ENCODE measurements around the gene TCF12. TPM values are rescaled to one million over a fixed set of nuclear protein-coding genes. Genes with fewer than 3 reads are reported as not detected.
"Not testable (repeated sequence)": the region's sequence is repeated elsewhere in the genome, so short reads cannot be mapped to it uniquely, and the experiment has no call there.

The TCF12 gene
- total RNA-seq, 2 donors from 2014 or later: 71.5 to 77.0 TPM

GRCh38 chr15:56942118-56942517 is 23.7 kb downstream of the TCF12 start:
- no peak for ATAC-seq
- no peak overlapping the region for H3K4me3 Mint-ChIP-seq
- no peak for DNase-seq
- no peaks in the 10 kb centered on the region for H3K9me3 ChIP-seq (ENCODE audit: control insufficient read depth, low read length, poor library complexity, severe bottlenecking)
- H3K36me3 Mint-ChIP-seq (ENCODE audit: low read depth): peaks cover 8% of the 10 kb centered on the region
- peak overlapping the region; percentile 32 for H3K27ac Mint-ChIP-seq
- H3K27me3 Mint-ChIP-seq: no peaks in the 10 kb centered on the region
- peaks cover 21% of the 10 kb centered on the region for H3K4me1 Mint-ChIP-seq

- H3K27me3 Mint-ChIP-seq: no peaks in the 10 kb centered on the region
- H3K4me3 Mint-ChIP-seq: no peak overlapping the region
- ATAC-seq (no peak), DNase-seq (no peak)
- H3K9me3 ChIP-seq (ENCODE audit: control insufficient read depth, low read length, poor library complexity, severe bottlenecking): no peaks in the 10 kb centered on the region
- H3K36me3 Mint-ChIP-seq (ENCODE audit: low read depth): peaks cover 8% of the 10 kb centered on the region
- peaks cover 24% of the 10 kb centered on the region for H3K4me1 Mint-ChIP-seq
- H3K27ac Mint-ChIP-seq: no peak overlapping the region
These were observed 25.0 kb downstream of the TCF12 start for GRCh38 chr15:56943403-56943802.

GRCh38 chr15:56944485-56944884 is 26.0 kb downstream of the TCF12 start:
- no peak overlapping the region for H3K4me3 Mint-ChIP-seq
- H3K4me1 Mint-ChIP-seq: peaks cover 19% of the 10 kb centered on the region
- ATAC-seq (no peak), DNase-seq (no peak)
- H3K27ac Mint-ChIP-seq: no peak overlapping the region
- peaks cover 5% of the 10 kb centered on the region for H3K36me3 Mint-ChIP-seq (ENCODE audit: low read depth)
- H3K9me3 ChIP-seq (ENCODE audit: control insufficient read depth, low read length, poor library complexity, severe bottlenecking): no peaks in the 10 kb centered on the region
- no peaks in the 10 kb centered on the region for H3K27me3 Mint-ChIP-seq

GRCh38 chr15:56946150-56946549 is 27.7 kb downstream of the TCF12 start:
- Mint-ChIP-seq H3K27ac (no peak overlapping the region), H3K36me3 (ENCODE audit: low read depth) (peaks cover 5% of the 10 kb centered on the region), H3K27me3 (no peaks in the 10 kb centered on the region), H3K4me1 (peaks cover 11% of the 10 kb centered on the region), H3K4me3 (no peak overlapping the region)
- no peaks in the 10 kb centered on the region for H3K9me3 ChIP-seq (ENCODE audit: control insufficient read depth, low read length, poor library complexity, severe bottlenecking)
- ATAC-seq: no peak
- DNase-seq: no peak

- no peaks in the 10 kb centered on the region for H3K27me3 Mint-ChIP-seq
- peaks cover 13% of the 10 kb centered on the region for H3K4me1 Mint-ChIP-seq
- H3K4me3 Mint-ChIP-seq: no peak overlapping the region
- H3K36me3 Mint-ChIP-seq (ENCODE audit: low read depth): peaks cover 5% of the 10 kb centered on the region
- DNase-seq: no peak
- peak overlapping the region; percentile 9 for H3K27ac Mint-ChIP-seq
- ATAC-seq: no peak
- H3K9me3 ChIP-seq (ENCODE audit: control insufficient read depth, low read length, poor library complexity, severe bottlenecking): no peaks in the 10 kb centered on the region
These were observed 29.7 kb downstream of the TCF12 start for GRCh38 chr15:56948000-56948763.

GRCh38 chr15:56948764-56949101 is 30.3 kb downstream of the TCF12 start:
- Mint-ChIP-seq H3K27me3 (no peaks in the 10 kb centered on the region), H3K36me3 (ENCODE audit: low read depth) (peaks cover 5% of the 10 kb centered on the region), H3K4me1 (peaks cover 13% of the 10 kb centered on the region), H3K27ac (no peak overlapping the region), H3K4me3 (no peak overlapping the region)
- DNase-seq: no peak
- H3K9me3 ChIP-seq (ENCODE audit: control insufficient read depth, low read length, poor library complexity, severe bottlenecking): no peaks in the 10 kb centered on the region
- no peak for ATAC-seq

- Mint-ChIP-seq H3K36me3 (ENCODE audit: low read depth) (peaks cover 3% of the 10 kb centered on the region), H3K4me1 (peaks cover 13% of the 10 kb centered on the region), H3K27me3 (no peaks in the 10 kb centered on the region), H3K4me3 (no peak overlapping the region), H3K27ac (no peak overlapping the region)
- no peaks in the 10 kb centered on the region for H3K9me3 ChIP-seq (ENCODE audit: control insufficient read depth, low read length, poor library complexity, severe bottlenecking)
- DNase-seq (no peak), ATAC-seq (no peak)
These were observed 32.5 kb downstream of the TCF12 start for GRCh38 chr15:56950979-56951378.

GRCh38 chr15:56953790-56954189 is 35.3 kb downstream of the TCF12 start:
- Mint-ChIP-seq H3K4me1 (peaks cover 14% of the 10 kb centered on the region), H3K27me3 (no peaks in the 10 kb centered on the region), H3K36me3 (ENCODE audit: low read depth) (no peaks in the 10 kb centered on the region), H3K4me3 (no peak overlapping the region), H3K27ac (no peak overlapping the region)
- DNase-seq (no peak), ATAC-seq (no peak)
- no peaks in the 10 kb centered on the region for H3K9me3 ChIP-seq (ENCODE audit: control insufficient read depth, low read length, poor library complexity, severe bottlenecking)

- not testable (repeated sequence) for DNase-seq; H3K27ac Mint-ChIP-seq; H3K4me3 Mint-ChIP-seq; H3K36me3 Mint-ChIP-seq (ENCODE audit: low read depth); H3K9me3 ChIP-seq (ENCODE audit: control insufficient read depth, low read length, poor library complexity, severe bottlenecking); H3K27me3 Mint-ChIP-seq; ATAC-seq
- H3K4me1 Mint-ChIP-seq: peaks cover 15% of the 10 kb centered on the region
These were observed 36.6 kb downstream of the TCF12 start for GRCh38 chr15:56955011-56955410.

- no peaks in the 10 kb centered on the region for H3K9me3 ChIP-seq (ENCODE audit: control insufficient read depth, low read length, poor library complexity, severe bottlenecking)
- H3K4me3 Mint-ChIP-seq: no peak overlapping the region
- H3K4me1 Mint-ChIP-seq: peaks cover 15% of the 10 kb centered on the region
- H3K36me3 Mint-ChIP-seq (ENCODE audit: low read depth): no peaks in the 10 kb centered on the region
- DNase-seq (no peak), ATAC-seq (no peak)
- H3K27ac Mint-ChIP-seq: no peak overlapping the region
- H3K27me3 Mint-ChIP-seq: no peaks in the 10 kb centered on the region
These were observed 38.1 kb downstream of the TCF12 start for GRCh38 chr15:56956538-56956937.

GRCh38 chr15:56957812-56958406 is 39.5 kb downstream of the TCF12 start:
- Mint-ChIP-seq H3K4me1 (peaks cover 18% of the 10 kb centered on the region), H3K36me3 (ENCODE audit: low read depth) (no peaks in the 10 kb centered on the region), H3K27me3 (no peaks in the 10 kb centered on the region), H3K27ac (no peak overlapping the region), H3K4me3 (no peak overlapping the region)
- no peak for DNase-seq
- H3K9me3 ChIP-seq (ENCODE audit: control insufficient read depth, low read length, poor library complexity, severe bottlenecking): no peaks in the 10 kb centered on the region
- no peak for ATAC-seq

GRCh38 chr15:56959318-56959648 is 40.8 kb downstream of the TCF12 start:
- Mint-ChIP-seq H3K27me3 (no peaks in the 10 kb centered on the region), H3K4me3 (no peak overlapping the region), H3K4me1 (peaks cover 31% of the 10 kb centered on the region), H3K36me3 (ENCODE audit: low read depth) (no peaks in the 10 kb centered on the region), H3K27ac (no peak overlapping the region)
- no peaks in the 10 kb centered on the region for H3K9me3 ChIP-seq (ENCODE audit: control insufficient read depth, low read length, poor library complexity, severe bottlenecking)
- ATAC-seq: no peak
- DNase-seq: no peak

- no peak overlapping the region for H3K4me3 Mint-ChIP-seq
- H3K4me1 Mint-ChIP-seq: peaks cover 36% of the 10 kb centered on the region
These were observed 41.7 kb downstream of the TCF12 start for GRCh38 chr15:56960116-56960515.

GRCh38 chr15:56963126-56963525 is 44.7 kb downstream of the TCF12 start:
- ATAC-seq (no peak), DNase-seq (no peak)
- no peaks in the 10 kb centered on the region for H3K36me3 Mint-ChIP-seq (ENCODE audit: low read depth)
- H3K4me1 Mint-ChIP-seq: peaks cover 35% of the 10 kb centered on the region
- no peaks in the 10 kb centered on the region for H3K9me3 ChIP-seq (ENCODE audit: control insufficient read depth, low read length, poor library complexity, severe bottlenecking)
- peak overlapping the region; percentile 41 for H3K4me3 Mint-ChIP-seq
- H3K27ac Mint-ChIP-seq: peak overlapping the region; percentile 45
- H3K27me3 Mint-ChIP-seq: no peaks in the 10 kb centered on the region

More at GRCh38 chr15:56960116-56960515, 41.7 kb downstream of the TCF12 start:
- no peaks in the 10 kb centered on the region for H3K27me3 Mint-ChIP-seq
- H3K9me3 ChIP-seq (ENCODE audit: control insufficient read depth, low read length, poor library complexity, severe bottlenecking): no peaks in the 10 kb centered on the region
- no peaks in the 10 kb centered on the region for H3K36me3 Mint-ChIP-seq (ENCODE audit: low read depth)
- DNase-seq (no peak), ATAC-seq (no peak)
- H3K27ac Mint-ChIP-seq: no peak overlapping the region
